ENCODE results near the gene WSB2.

- TF ChIP-seq EP300 (IDR thresholded peaks at IDR 0.05) = no peak
- TF ChIP-seq CTCF (IDR thresholded peaks at IDR 0.05) = no peak
- TF ChIP-seq POLR2A (IDR thresholded peaks at IDR 0.05) = no peak
Measured at GRCh38 chr12:118102070-118102469, 41.1 kb upstream of the WSB2 start.

Measured in ovary (tissue), 3 donors.